CD4-positive, alpha-beta T cell treated with Interleukin-17A for 4 hours (primary cell): ENCODE results near the gene OPN1MW2.
"Not testable (repeated sequence)": the region's sequence is repeated elsewhere in the genome, so short reads cannot be mapped to it uniquely, and the experiment has no call there.

Experiments
- DNase-seq: peaks from one replicate; pipeline ENCODE4 v3.0.0-alpha.2; 2020; ENCODE audit warnings: mixed read lengths

Gene OPN1MW2

GRCh38 chrX:154219456-154219855, at the start of gene OPN1MW2:
Gene OPN1MW2 (plus strand): TSS chrX:154219756. CDS start chrX:154219816, 60 bp downstream.
- DNase-seq, result not testable (repeated sequence)

DNA sequence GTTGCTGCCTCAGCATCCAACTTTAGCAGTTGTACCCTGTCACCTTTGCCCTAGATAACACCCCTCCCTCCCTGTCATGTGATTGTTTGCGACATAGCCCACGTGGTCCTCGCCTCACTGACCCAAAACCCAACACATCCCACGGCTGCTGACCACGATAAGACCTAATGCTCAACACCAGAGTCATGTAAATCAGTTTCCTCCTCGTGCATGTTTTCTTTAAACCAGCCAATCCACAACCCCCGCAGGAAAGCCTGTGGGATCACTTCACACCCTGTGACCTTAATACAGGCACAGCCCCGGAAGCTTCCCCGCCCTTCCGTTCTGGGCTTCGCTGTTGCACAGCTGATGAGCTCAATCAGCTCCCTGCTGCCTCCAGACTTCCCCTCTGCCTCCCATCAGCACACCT, 47.0 kb upstream of the OPN1MW2 start:
- not testable (repeated sequence) for DNase-seq

- DNase-seq, result not testable (repeated sequence)
Measured at GRCh38 chrX:154174356-154174755, 45.2 kb upstream of the OPN1MW2 start.

DNA sequence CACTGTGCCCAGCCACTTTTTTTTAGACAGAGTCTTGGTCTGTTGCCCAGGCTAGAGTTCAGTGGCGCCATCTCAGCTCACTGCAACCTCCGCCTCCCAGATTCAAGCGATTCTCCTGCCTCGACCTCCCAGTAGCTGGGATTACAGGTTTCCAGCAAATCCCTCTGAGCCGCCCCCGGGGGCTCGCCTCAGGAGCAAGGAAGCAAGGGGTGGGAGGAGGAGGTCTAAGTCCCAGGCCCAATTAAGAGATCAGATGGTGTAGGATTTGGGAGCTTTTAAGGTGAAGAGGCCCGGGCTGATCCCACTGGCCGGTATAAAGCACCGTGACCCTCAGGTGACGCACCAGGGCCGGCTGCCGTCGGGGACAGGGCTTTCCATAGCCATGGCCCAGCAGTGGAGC, 37.3 kb upstream of the OPN1MW2 start, which contains the start of gene OPN1MW:
Gene OPN1MW, plus strand, starts transcription at position 301 of the 400 bp plus-strand sequence. Its CDS starts 82 bp downstream, at position 383.
- not testable (repeated sequence) for DNase-seq

- not testable (repeated sequence) for DNase-seq
Measured at GRCh38 chrX:154183794-154184193, 35.8 kb upstream of the OPN1MW2 start.

GRCh38 chrX:154192846-154193245, 26.7 kb upstream of the OPN1MW2 start:
- DNase-seq, result not testable (repeated sequence)

- not testable (repeated sequence) for DNase-seq
Measured at GRCh38 chrX:154194316-154194715, 25.2 kb upstream of the OPN1MW2 start.

DNA sequence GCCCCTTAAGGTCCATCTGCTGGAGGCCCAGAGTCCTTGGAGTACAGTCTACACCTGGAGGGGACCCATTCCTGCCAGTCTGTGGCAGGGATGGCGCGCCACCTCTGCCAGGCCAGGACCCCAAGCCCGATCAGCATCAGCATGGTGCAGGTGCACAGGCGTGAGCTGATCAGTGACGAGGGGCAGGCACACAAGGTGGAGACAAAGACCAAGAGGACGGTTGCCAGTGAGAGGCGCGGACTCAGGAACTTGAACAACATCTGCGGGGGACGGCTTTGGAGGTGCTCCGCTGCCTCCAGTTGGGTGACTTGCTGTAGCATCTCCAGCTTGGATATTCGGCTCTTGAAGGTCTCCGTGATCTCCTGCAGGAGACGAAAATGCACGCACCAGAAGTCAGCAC, 23.1 kb upstream of the OPN1MW2 start:
- not testable (repeated sequence) for DNase-seq

- not testable (repeated sequence) for DNase-seq
Measured at GRCh38 chrX:154209670-154210418, 9.7 kb upstream of the OPN1MW2 start.

- not testable (repeated sequence) for DNase-seq
Measured at GRCh38 chrX:154211057-154211456, 8.5 kb upstream of the OPN1MW2 start.

GRCh38 chrX:154211499-154211898, 8.1 kb upstream of the OPN1MW2 start:
- not testable (repeated sequence) for DNase-seq

GRCh38 chrX:154225292-154225691, 5.7 kb downstream of the OPN1MW2 start:
- not testable (repeated sequence) for DNase-seq

DNA sequence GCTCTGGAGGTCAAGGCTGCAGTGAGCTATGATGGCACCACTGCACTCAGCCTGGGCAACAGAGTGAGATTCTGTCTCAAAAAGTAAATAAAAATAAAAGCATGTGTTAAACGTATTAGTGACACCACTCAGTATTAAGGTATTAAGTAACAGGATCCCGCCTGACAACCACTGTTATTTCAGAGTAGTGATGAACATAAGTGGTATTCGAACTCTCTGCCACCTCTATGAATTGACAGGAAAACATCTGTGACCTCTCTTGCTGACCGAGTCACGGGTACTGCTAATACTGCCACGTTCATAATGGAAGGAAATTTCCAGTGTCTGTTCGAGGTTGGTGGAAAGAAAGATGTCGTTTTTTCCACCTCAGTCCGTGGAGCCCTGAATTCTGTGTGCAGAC, 7.2 kb downstream of the OPN1MW2 start:
- not testable (repeated sequence) for DNase-seq

GRCh38 chrX:154231443-154231842, 11.9 kb downstream of the OPN1MW2 start:
- not testable (repeated sequence) for DNase-seq

- not testable (repeated sequence) for DNase-seq
Measured at GRCh38 chrX:154233620-154234019, 14.1 kb downstream of the OPN1MW2 start.

DNA sequence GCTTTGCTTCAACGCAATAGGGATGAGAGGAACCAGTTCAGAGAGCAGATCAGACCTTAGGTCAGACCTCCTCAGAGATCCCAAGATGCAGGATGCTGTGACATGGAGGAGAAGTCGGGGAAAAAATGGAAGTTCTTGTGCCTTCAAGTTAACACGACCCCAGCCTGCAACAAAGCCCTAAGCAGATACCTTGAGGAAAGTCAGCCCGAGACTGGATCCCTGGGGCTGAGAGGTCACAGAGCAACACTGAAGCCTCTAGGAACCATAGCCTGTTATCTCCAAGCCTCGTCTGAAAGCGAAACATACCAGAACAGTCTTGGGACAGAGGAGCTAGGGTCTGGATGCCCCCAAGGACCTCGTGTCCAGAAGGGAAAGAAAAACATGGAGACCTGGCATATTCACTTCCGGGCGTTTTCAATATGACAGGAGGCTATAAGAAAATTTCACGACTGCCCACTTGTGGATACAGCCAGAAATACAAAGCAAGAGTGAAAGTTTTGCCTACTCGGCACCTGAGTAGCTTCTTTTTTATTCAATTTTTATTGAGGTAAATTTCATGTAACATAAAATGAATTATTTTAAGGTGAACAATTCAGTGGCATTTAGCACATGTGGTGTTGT, 19.5 kb downstream of the OPN1MW2 start:
- not testable (repeated sequence) for DNase-seq

DNA sequence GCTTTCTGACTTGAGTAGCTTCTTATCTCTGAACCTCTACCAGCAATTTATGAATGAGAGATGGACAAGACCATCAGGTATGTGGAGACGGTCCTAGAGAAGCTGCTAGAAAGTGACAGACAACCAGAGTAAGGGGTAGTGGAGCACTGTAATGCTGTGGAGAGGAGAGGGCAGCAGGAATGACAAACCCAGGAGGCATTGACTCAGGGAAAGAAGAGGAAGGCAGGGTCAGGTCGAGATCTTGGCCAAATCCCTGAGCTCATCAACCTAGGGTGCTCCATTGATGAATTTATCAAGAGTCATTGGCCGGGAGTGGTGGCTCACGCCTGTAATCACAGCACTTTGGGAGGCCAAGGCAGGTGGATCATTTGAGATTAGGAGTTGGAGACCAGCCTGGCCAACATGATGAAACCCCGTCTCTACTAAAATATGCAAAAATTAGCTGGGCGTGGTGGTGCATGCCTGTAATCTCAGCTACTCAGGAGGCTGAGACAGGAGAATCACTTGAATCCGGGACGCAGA, 20.5 kb downstream of the OPN1MW2 start:
- not testable (repeated sequence) for DNase-seq

GRCh38 chrX:154247377-154248045, 28.0 kb downstream of the OPN1MW2 start:
- DNase-seq, result not testable (repeated sequence)

- not testable (repeated sequence) for DNase-seq
Measured at GRCh38 chrX:154248076-154248475, 28.5 kb downstream of the OPN1MW2 start.

DNA sequence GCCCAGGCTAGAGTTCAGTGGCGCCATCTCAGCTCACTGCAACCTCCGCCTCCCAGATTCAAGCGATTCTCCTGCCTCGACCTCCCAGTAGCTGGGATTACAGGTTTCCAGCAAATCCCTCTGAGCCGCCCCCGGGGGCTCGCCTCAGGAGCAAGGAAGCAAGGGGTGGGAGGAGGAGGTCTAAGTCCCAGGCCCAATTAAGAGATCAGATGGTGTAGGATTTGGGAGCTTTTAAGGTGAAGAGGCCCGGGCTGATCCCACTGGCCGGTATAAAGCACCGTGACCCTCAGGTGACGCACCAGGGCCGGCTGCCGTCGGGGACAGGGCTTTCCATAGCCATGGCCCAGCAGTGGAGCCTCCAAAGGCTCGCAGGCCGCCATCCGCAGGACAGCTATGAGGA, 37.7 kb downstream of the OPN1MW2 start, which contains the start of gene OPN1MW3:
Gene OPN1MW3, plus strand, starts transcription at position 301 of the 400 bp plus-strand sequence. Its CDS starts 38 bp downstream, at position 339.
- DNase-seq, result not testable (repeated sequence)

- not testable (repeated sequence) for DNase-seq
Measured at GRCh38 chrX:154258711-154259110, 39.2 kb downstream of the OPN1MW2 start.

- DNase-seq, result not testable (repeated sequence)
Measured at GRCh38 chrX:154263072-154263471, 43.5 kb downstream of the OPN1MW2 start.

- DNase-seq, result not testable (repeated sequence)
Measured at GRCh38 chrX:154269245-154269644, 49.7 kb downstream of the OPN1MW2 start.
